Mesenchymal stem cell (in vitro differentiated cells and primary cell): ENCODE data around the gene DMBX1.

ENCODE experiments used
- DNase-seq: peaks from one replicate; pipeline ENCODE4 v3.0.0-alpha.2; 2013
- H2AFZ ChIP-seq: one replicate; pipeline ENCODE4 v1.6.1; 2013; ENCODE audit warnings: low read depth, mild to moderate bottlenecking, control low read depth, inconsistent platforms, low read length, moderate library complexity
- H2AK5ac ChIP-seq: 2 replicates; pipeline ENCODE4 v1.6.1; 2013; ENCODE audit warnings: low read length, moderate library complexity, mild to moderate bottlenecking, inconsistent platforms; ENCODE audit not compliant: severe bottlenecking
- H2BK120ac ChIP-seq: one replicate; pipeline ENCODE4 v1.6.1; 2013; ENCODE audit warnings: low read depth, mild to moderate bottlenecking, inconsistent platforms, low read length, moderate library complexity
- H2BK12ac ChIP-seq, 2 experiments: one replicate each; pipeline ENCODE4 v1.6.1; 2013; ENCODE audit warnings: inconsistent platforms in 2 of 2, low read length in 2 of 2, mild to moderate bottlenecking in 2 of 2, moderate library complexity in 2 of 2, control low read depth in 1 of 2
- H2BK15ac ChIP-seq: one replicate; pipeline ENCODE4 v1.6.1; 2013; ENCODE audit warnings: mild to moderate bottlenecking, low read depth, inconsistent platforms; ENCODE audit not compliant: poor library complexity, severe bottlenecking
- H2BK5ac ChIP-seq: 2 replicates; pipeline ENCODE4 v1.6.1; 2013; ENCODE audit warnings: low read depth, mild to moderate bottlenecking, low read length, control low read depth, inconsistent platforms; ENCODE audit not compliant: poor library complexity, severe bottlenecking
- H3K14ac ChIP-seq, 2 experiments: one replicate each; pipeline ENCODE4 v1.6.1; 2013; ENCODE audit warnings: inconsistent platforms in 2 of 2, low read length in 2 of 2, control low read depth in 1 of 2, mild to moderate bottlenecking in 1 of 2, moderate library complexity in 1 of 2
- H3K18ac ChIP-seq, 2 experiments: one replicate each; pipeline ENCODE4 v1.6.1; 2013; ENCODE audit warnings: inconsistent platforms in 2 of 2, low read length in 2 of 2, control low read depth in 1 of 2, low read depth in 1 of 2, mild to moderate bottlenecking in 1 of 2
- H3K23ac ChIP-seq, 2 experiments: one replicate each; pipeline ENCODE4 v1.6.1; 2013; ENCODE audit warnings: inconsistent platforms in 2 of 2, low read length in 2 of 2, mild to moderate bottlenecking in 2 of 2, moderate library complexity in 2 of 2, control low read depth in 1 of 2
- H3K27ac ChIP-seq: 2 replicates; pipeline ENCODE4 v1.5.1; 2013; ENCODE audit warnings: mild to moderate bottlenecking, moderate library complexity, low read length, control low read depth, inconsistent platforms; ENCODE audit not compliant: poor library complexity, severe bottlenecking
- H3K27me3 ChIP-seq, 2 experiments: 2 replicates each; pipeline versions ENCODE4 v1.6.1 to v1.7.0; 2013; ENCODE audit warnings: low read length in 2 of 2, mild to moderate bottlenecking in 2 of 2, moderate library complexity in 2 of 2, control low read depth in 1 of 2, inconsistent platforms in 1 of 2; ENCODE audit not compliant: control insufficient read depth in 1 of 2, insufficient read depth in 1 of 2
- H3K36me3 ChIP-seq, 2 experiments: 2 replicates each; pipeline versions ENCODE4 v1.6.1 to v1.7.0; 2013; ENCODE audit warnings: low read length in 2 of 2, control low read depth in 1 of 2, inconsistent platforms in 1 of 2, low read depth in 1 of 2, mild to moderate bottlenecking in 1 of 2; ENCODE audit not compliant: insufficient read depth in 2 of 2, control insufficient read depth in 1 of 2
- H3K4ac ChIP-seq, 2 experiments: one replicate each; pipeline ENCODE4 v1.6.1; 2013; ENCODE audit warnings: inconsistent platforms in 2 of 2, low read length in 2 of 2, mild to moderate bottlenecking in 2 of 2, moderate library complexity in 2 of 2, control low read depth in 1 of 2, low read depth in 1 of 2
- H3K4me1 ChIP-seq: 2 replicates; pipeline ENCODE4 v1.6.1; 2013; ENCODE audit warnings: low read depth, low read length, control low read depth; ENCODE audit not compliant: control insufficient read depth, insufficient read depth
- H3K4me2 ChIP-seq: 2 replicates; pipeline ENCODE4 v1.6.1; 2013; ENCODE audit warnings: low read length, mild to moderate bottlenecking, inconsistent platforms; ENCODE audit not compliant: poor library complexity, severe bottlenecking
- H3K4me3 ChIP-seq, 2 experiments: 2 replicates each; pipeline versions ENCODE4 v1.5.1 to v1.7.0; 2013; ENCODE audit warnings: low read length in 2 of 2, mild to moderate bottlenecking in 2 of 2, control low read depth in 1 of 2, low read depth in 1 of 2; ENCODE audit not compliant: insufficient read depth in 1 of 2
- H3K79me1 ChIP-seq: replicated peaks from 2 replicates; pipeline ENCODE4 v1.6.1; 2013; ENCODE audit warnings: mild to moderate bottlenecking, control low read depth, low read length, inconsistent platforms; ENCODE audit not compliant: poor library complexity, severe bottlenecking
- H3K9ac ChIP-seq: 2 replicates; pipeline ENCODE4 v1.7.0; 2013; ENCODE audit warnings: mild to moderate bottlenecking, low read length, moderate library complexity
- H3K9me3 ChIP-seq: 2 replicates; pipeline ENCODE4 v1.7.0; 2013; ENCODE audit warnings: mild to moderate bottlenecking, low read length; ENCODE audit not compliant: control insufficient read depth
- H4K8ac ChIP-seq: one replicate; pipeline ENCODE4 v1.6.1; 2013; ENCODE audit warnings: inconsistent platforms, mild to moderate bottlenecking, low read length, moderate library complexity
- H4K91ac ChIP-seq: one replicate; pipeline ENCODE4 v1.6.1; 2013; ENCODE audit warnings: mild to moderate bottlenecking, low read length, inconsistent platforms
- WGBS: methylation state at CpG from one replicate; pipeline ENCODE4 v1.1.7; 2013; ENCODE audit warnings: mixed read lengths; 5-methylcytosine and 5-hydroxymethylcytosine counted together

Gene DMBX1

GRCh38 chr1:46456411-46456963 lies 33.1 kb upstream of the DMBX1 start:
- H2AK5ac ChIP-seq = no peak overlapping the region
- H3K23ac ChIP-seq = no peak overlapping the region
- H3K27me3 ChIP-seq = peaks cover 91 to 95% of the 10 kb centered on the region in 2 experiments
- no peak for DNase-seq
- H3K36me3 ChIP-seq = no peaks in the 10 kb centered on the region
- H3K4me2 ChIP-seq = no peak overlapping the region
- no peak overlapping the region for H2BK5ac ChIP-seq
- 79% methylated on average over 5 of the region's 5 CpGs for WGBS
- H2AFZ ChIP-seq = no peak overlapping the region
- H2BK12ac ChIP-seq = no peak overlapping the region
- no peak overlapping the region for H3K14ac ChIP-seq
- H2BK15ac ChIP-seq = no peak overlapping the region
- H3K4me1 ChIP-seq = no peaks in the 10 kb centered on the region
- H3K4me3 ChIP-seq = no peak overlapping the region
- no peak overlapping the region for H4K91ac ChIP-seq
- no peak overlapping the region for H3K9ac ChIP-seq
- no peak overlapping the region for H2BK120ac ChIP-seq
- no peak overlapping the region for H4K8ac ChIP-seq
- no peak overlapping the region for H3K18ac ChIP-seq
- H3K27ac ChIP-seq = no peak overlapping the region
- no peaks in the 10 kb centered on the region for H3K9me3 ChIP-seq
- H3K79me1 ChIP-seq = no peaks in the 10 kb centered on the region
- no peak overlapping the region for H3K4ac ChIP-seq

GRCh38 chr1:46457178-46457577 lies 32.5 kb upstream of the DMBX1 start:
- no peak for DNase-seq
- H3K23ac ChIP-seq = no peak overlapping the region
- no peak overlapping the region for H3K4me2 ChIP-seq
- H3K4ac ChIP-seq = no peak overlapping the region
- H2BK120ac ChIP-seq = no peak overlapping the region
- H2BK15ac ChIP-seq = no peak overlapping the region
- H3K27me3 ChIP-seq = peaks cover 91 to 95% of the 10 kb centered on the region in 2 experiments
- H4K91ac ChIP-seq = no peak overlapping the region
- no peak overlapping the region for H3K9ac ChIP-seq
- no peaks in the 10 kb centered on the region for H3K9me3 ChIP-seq
- no peak overlapping the region for H4K8ac ChIP-seq
- no peak overlapping the region for H3K27ac ChIP-seq
- no peak overlapping the region for H2BK5ac ChIP-seq
- H2AK5ac ChIP-seq = no peak overlapping the region
- no peaks in the 10 kb centered on the region for H3K79me1 ChIP-seq
- no peak overlapping the region for H2BK12ac ChIP-seq
- H3K4me1 ChIP-seq = no peaks in the 10 kb centered on the region
- H3K14ac ChIP-seq = no peak overlapping the region
- H3K36me3 ChIP-seq = no peaks in the 10 kb centered on the region
- H3K4me3 ChIP-seq = no peak overlapping the region
- WGBS = 64% methylated on average over 3 of the region's 6 CpGs
- no peak overlapping the region for H3K18ac ChIP-seq
- no peak overlapping the region for H2AFZ ChIP-seq

GRCh38 chr1:46458190-46458589 lies 31.4 kb upstream of the DMBX1 start:
- WGBS = 30% methylated on average over 4 of the region's 4 CpGs
- no peak for DNase-seq
- Histone ChIP-seq H3K18ac (no peak overlapping the region), H3K4me2 (no peak overlapping the region), H2AK5ac (no peak overlapping the region), H2BK120ac (no peak overlapping the region), H2BK12ac (no peak overlapping the region), H3K4me1 (no peaks in the 10 kb centered on the region), H2AFZ (no peak overlapping the region), H3K4me3 (no peak overlapping the region), H3K27ac (no peak overlapping the region), H3K9ac (no peak overlapping the region), H3K27me3 (peaks cover 87 to 91% of the 10 kb centered on the region in 2 experiments), H3K9me3 (no peaks in the 10 kb centered on the region), H3K79me1 (no peaks in the 10 kb centered on the region), H3K4ac (no peak overlapping the region), H3K36me3 (no peaks in the 10 kb centered on the region), H3K23ac (no peak overlapping the region), H3K14ac (no peak overlapping the region), H2BK5ac (no peak overlapping the region), H2BK15ac (no peak overlapping the region), H4K8ac (no peak overlapping the region), H4K91ac (no peak overlapping the region)

GRCh38 chr1:46458846-46459245 lies 30.8 kb upstream of the DMBX1 start:
- Histone ChIP-seq H3K9ac (no peak overlapping the region), H4K91ac (no peak overlapping the region), H3K18ac (no peak overlapping the region), H4K8ac (no peak overlapping the region), H3K14ac (no peak overlapping the region), H3K9me3 (no peaks in the 10 kb centered on the region), H3K36me3 (no peaks in the 10 kb centered on the region), H2BK120ac (no peak overlapping the region), H3K4ac (no peak overlapping the region), H3K27me3 (peaks cover 84 to 89% of the 10 kb centered on the region in 2 experiments), H3K4me1 (no peaks in the 10 kb centered on the region), H2AFZ (no peak overlapping the region), H3K27ac (no peak overlapping the region), H3K23ac (no peak overlapping the region), H3K4me3 (no peak overlapping the region), H3K79me1 (no peaks in the 10 kb centered on the region), H2AK5ac (no peak overlapping the region), H3K4me2 (no peak overlapping the region), H2BK12ac (no peak overlapping the region), H2BK15ac (no peak overlapping the region), H2BK5ac (no peak overlapping the region)
- WGBS = 58% methylated on average over 7 of the region's 7 CpGs
- no peak for DNase-seq
